GM23338 (cell line): Measurements from ENCODE around the gene CDH23.

ENCODE experiments used
- CREB1 ChIP-seq: fragments of 250-450 bp; sonication (Bioruptor Pico); IDR thresholded peaks from 2 replicates; pipeline ENCODE4 v1.5.0; 2020; ENCODE audit warnings: low read depth, mild to moderate bottlenecking, moderate library complexity
- EZH2 ChIP-seq: fragments of 200-600 bp; sonication (generic); IDR thresholded peaks from one replicate; pipeline ENCODE4 v1.8.0; 2017; ENCODE audit warnings: antibody characterized with exemption, mild to moderate bottlenecking, low read depth; ENCODE audit not compliant: unreplicated experiment
- EZH2phosphoT487 ChIP-seq: fragments of 200-600 bp; sonication (generic); IDR thresholded peaks from one replicate; pipeline ENCODE4 v1.8.1; 2018; ENCODE audit warnings: antibody characterized with exemption; ENCODE audit not compliant: unreplicated experiment
- JUNB ChIP-seq: IDR thresholded peaks from one replicate; pipeline ENCODE4 v1.6.1; 2016; ENCODE audit warnings: antibody characterized with exemption; ENCODE audit not compliant: unreplicated experiment
- POLR2AphosphoS5 ChIP-seq: IDR thresholded peaks from 2 replicates; pipeline ENCODE4 v1.6.1; 2016; ENCODE audit warnings: antibody characterized with exemption, low read depth
- STAT1 ChIP-seq: IDR thresholded peaks from one replicate; pipeline ENCODE4 v1.6.1; 2016; ENCODE audit warnings: antibody characterized with exemption; ENCODE audit not compliant: unreplicated experiment
- ZNF114 ChIP-seq: fragments of 250-450 bp; sonication (Bioruptor Pico); IDR thresholded peaks from 2 replicates; pipeline ENCODE4 v1.5.0; 2020; ENCODE audit warnings: mild to moderate bottlenecking, moderate library complexity
- TF ChIP-seq, protein P1 (sequence below): IDR thresholded peaks from 2 replicates; pipeline ENCODE4 v1.6.1; 2016; ENCODE audit warnings: antibody characterized with exemption
- TF ChIP-seq, protein P2 (sequence below), 2 experiments: fragments of 200-600 bp in 1 of 2; sonication (generic) in 1 of 2; conservative IDR thresholded peaks; 2 replicates each; pipeline versions ENCODE4 v1.5.1 to v1.6.1; 2016 to 2017; ENCODE audit warnings: antibody characterized with exemption in 2 of 2, low read depth in 2 of 2, mild to moderate bottlenecking in 2 of 2, moderate library complexity in 1 of 2
- TF ChIP-seq, protein P3 (sequence below): IDR thresholded peaks from one replicate; pipeline ENCODE4 v1.6.1; 2018; ENCODE audit warnings: antibody characterized with exemption; ENCODE audit not compliant: unreplicated experiment
- TF ChIP-seq, protein P4 (sequence below): fragments of 250-450 bp; sonication (Bioruptor Pico); IDR thresholded peaks from 2 replicates; pipeline ENCODE4 v1.5.0; 2020; ENCODE audit warnings: mild to moderate bottlenecking, moderate library complexity

DNA sequence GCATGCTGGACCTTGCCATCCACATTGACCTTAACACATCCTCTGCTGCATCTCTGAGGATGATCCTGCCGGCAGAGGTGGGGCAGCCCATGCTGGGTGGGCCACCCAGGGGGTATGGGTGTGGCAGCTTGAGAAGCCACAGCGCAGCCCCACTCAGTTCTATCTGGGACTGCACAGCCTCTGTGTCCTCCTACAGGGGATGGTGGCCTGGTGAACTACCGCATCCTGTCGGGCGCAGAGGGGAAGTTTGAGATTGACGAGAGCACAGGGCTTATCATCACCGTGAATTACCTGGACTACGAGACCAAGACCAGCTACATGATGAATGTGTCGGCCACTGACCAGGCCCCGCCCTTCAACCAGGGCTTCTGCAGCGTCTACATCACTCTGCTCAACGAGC, 335.1 kb downstream of the CDH23 start:
- TF ChIP-seq, protein P1, sequence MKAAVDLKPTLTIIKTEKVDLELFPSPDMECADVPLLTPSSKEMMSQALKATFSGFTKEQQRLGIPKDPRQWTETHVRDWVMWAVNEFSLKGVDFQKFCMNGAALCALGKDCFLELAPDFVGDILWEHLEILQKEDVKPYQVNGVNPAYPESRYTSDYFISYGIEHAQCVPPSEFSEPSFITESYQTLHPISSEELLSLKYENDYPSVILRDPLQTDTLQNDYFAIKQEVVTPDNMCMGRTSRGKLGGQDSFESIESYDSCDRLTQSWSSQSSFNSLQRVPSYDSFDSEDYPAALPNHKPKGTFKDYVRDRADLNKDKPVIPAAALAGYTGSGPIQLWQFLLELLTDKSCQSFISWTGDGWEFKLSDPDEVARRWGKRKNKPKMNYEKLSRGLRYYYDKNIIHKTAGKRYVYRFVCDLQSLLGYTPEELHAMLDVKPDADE, result no peak
- TF ChIP-seq, protein P2, sequence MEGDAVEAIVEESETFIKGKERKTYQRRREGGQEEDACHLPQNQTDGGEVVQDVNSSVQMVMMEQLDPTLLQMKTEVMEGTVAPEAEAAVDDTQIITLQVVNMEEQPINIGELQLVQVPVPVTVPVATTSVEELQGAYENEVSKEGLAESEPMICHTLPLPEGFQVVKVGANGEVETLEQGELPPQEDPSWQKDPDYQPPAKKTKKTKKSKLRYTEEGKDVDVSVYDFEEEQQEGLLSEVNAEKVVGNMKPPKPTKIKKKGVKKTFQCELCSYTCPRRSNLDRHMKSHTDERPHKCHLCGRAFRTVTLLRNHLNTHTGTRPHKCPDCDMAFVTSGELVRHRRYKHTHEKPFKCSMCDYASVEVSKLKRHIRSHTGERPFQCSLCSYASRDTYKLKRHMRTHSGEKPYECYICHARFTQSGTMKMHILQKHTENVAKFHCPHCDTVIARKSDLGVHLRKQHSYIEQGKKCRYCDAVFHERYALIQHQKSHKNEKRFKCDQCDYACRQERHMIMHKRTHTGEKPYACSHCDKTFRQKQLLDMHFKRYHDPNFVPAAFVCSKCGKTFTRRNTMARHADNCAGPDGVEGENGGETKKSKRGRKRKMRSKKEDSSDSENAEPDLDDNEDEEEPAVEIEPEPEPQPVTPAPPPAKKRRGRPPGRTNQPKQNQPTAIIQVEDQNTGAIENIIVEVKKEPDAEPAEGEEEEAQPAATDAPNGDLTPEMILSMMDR (conservative IDR thresholded peaks at IDR 0.05; ENCODE audit: low read depth in 2 of 2), result no peak
- TF ChIP-seq POLR2AphosphoS5, result no peak
- TF ChIP-seq JUNB, result no peak
- TF ChIP-seq, protein P3, sequence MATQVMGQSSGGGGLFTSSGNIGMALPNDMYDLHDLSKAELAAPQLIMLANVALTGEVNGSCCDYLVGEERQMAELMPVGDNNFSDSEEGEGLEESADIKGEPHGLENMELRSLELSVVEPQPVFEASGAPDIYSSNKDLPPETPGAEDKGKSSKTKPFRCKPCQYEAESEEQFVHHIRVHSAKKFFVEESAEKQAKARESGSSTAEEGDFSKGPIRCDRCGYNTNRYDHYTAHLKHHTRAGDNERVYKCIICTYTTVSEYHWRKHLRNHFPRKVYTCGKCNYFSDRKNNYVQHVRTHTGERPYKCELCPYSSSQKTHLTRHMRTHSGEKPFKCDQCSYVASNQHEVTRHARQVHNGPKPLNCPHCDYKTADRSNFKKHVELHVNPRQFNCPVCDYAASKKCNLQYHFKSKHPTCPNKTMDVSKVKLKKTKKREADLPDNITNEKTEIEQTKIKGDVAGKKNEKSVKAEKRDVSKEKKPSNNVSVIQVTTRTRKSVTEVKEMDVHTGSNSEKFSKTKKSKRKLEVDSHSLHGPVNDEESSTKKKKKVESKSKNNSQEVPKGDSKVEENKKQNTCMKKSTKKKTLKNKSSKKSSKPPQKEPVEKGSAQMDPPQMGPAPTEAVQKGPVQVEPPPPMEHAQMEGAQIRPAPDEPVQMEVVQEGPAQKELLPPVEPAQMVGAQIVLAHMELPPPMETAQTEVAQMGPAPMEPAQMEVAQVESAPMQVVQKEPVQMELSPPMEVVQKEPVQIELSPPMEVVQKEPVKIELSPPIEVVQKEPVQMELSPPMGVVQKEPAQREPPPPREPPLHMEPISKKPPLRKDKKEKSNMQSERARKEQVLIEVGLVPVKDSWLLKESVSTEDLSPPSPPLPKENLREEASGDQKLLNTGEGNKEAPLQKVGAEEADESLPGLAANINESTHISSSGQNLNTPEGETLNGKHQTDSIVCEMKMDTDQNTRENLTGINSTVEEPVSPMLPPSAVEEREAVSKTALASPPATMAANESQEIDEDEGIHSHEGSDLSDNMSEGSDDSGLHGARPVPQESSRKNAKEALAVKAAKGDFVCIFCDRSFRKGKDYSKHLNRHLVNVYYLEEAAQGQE, result no peak
- no peak for TF ChIP-seq EZH2
- no peak for TF ChIP-seq CREB1 (CRISPR knock-in tag)
- no peak for TF ChIP-seq EZH2phosphoT487
- TF ChIP-seq ZNF114 (CRISPR knock-in tag), result no peak
- TF ChIP-seq, protein P4, sequence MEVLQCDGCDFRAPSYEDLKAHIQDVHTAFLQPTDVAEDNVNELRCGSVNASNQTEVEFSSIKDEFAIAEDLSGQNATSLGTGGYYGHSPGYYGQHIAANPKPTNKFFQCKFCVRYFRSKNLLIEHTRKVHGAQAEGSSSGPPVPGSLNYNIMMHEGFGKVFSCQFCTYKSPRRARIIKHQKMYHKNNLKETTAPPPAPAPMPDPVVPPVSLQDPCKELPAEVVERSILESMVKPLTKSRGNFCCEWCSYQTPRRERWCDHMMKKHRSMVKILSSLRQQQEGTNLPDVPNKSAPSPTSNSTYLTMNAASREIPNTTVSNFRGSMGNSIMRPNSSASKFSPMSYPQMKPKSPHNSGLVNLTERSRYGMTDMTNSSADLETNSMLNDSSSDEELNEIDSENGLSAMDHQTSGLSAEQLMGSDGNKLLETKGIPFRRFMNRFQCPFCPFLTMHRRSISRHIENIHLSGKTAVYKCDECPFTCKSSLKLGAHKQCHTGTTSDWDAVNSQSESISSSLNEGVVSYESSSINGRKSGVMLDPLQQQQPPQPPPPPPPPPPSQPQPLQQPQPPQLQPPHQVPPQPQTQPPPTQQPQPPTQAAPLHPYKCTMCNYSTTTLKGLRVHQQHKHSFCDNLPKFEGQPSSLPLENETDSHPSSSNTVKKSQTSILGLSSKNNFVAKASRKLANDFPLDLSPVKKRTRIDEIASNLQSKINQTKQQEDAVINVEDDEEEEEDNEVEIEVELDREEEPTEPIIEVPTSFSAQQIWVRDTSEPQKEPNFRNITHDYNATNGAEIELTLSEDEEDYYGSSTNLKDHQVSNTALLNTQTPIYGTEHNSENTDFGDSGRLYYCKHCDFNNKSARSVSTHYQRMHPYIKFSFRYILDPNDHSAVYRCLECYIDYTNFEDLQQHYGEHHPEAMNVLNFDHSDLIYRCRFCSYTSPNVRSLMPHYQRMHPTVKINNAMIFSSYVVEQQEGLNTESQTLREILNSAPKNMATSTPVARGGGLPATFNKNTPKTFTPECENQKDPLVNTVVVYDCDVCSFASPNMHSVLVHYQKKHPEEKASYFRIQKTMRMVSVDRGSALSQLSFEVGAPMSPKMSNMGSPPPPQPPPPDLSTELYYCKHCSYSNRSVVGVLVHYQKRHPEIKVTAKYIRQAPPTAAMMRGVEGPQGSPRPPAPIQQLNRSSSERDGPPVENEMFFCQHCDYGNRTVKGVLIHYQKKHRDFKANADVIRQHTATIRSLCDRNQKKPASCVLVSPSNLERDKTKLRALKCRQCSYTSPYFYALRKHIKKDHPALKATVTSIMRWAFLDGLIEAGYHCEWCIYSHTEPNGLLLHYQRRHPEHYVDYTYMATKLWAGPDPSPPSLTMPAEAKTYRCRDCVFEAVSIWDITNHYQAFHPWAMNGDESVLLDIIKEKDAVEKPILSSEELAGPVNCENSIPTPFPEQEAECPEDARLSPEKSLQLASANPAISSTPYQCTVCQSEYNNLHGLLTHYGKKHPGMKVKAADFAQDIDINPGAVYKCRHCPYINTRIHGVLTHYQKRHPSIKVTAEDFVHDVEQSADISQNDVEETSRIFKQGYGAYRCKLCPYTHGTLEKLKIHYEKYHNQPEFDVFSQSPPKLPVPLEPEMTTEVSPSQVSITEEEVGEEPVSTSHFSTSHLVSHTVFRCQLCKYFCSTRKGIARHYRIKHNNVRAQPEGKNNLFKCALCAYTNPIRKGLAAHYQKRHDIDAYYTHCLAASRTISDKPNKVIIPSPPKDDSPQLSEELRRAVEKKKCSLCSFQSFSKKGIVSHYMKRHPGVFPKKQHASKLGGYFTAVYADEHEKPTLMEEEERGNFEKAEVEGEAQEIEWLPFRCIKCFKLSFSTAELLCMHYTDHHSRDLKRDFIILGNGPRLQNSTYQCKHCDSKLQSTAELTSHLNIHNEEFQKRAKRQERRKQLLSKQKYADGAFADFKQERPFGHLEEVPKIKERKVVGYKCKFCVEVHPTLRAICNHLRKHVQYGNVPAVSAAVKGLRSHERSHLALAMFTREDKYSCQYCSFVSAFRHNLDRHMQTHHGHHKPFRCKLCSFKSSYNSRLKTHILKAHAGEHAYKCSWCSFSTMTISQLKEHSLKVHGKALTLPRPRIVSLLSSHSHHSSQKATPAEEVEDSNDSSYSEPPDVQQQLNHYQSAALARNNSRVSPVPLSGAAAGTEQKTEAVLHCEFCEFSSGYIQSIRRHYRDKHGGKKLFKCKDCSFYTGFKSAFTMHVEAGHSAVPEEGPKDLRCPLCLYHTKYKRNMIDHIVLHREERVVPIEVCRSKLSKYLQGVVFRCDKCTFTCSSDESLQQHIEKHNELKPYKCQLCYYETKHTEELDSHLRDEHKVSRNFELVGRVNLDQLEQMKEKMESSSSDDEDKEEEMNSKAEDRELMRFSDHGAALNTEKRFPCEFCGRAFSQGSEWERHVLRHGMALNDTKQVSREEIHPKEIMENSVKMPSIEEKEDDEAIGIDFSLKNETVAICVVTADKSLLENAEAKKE (CRISPR knock-in tag), result no peak
- no peak for TF ChIP-seq STAT1
